Body of pancreas (tissue), 4 donors: ENCODE measurements around the gene FAM117A.

Experiments used
- POLR2A ChIP-seq, 3 donors: fragments of 450-650 bp; IDR thresholded peaks; one replicate each; pipeline ENCODE4 v1.6.1; 2016; ENCODE audit warnings: antibody characterized with exemption in 3 of 3, mild to moderate bottlenecking in 2 of 3
- TF ChIP-seq, protein P1 (sequence below), 7 experiments: fragments of 450-650 bp in 4 of 7; fragments of 200-600 bp in 3 of 7; sonication (generic) in 3 of 7; IDR thresholded peaks; one replicate each; pipeline ENCODE4 v1.5.1; 2016 to 2019; ENCODE audit warnings: antibody characterized with exemption in 7 of 7

GRCh38 chr17:49674507-49674906 is 89.4 kb downstream of the FAM117A start:
- TF ChIP-seq, protein P1, sequence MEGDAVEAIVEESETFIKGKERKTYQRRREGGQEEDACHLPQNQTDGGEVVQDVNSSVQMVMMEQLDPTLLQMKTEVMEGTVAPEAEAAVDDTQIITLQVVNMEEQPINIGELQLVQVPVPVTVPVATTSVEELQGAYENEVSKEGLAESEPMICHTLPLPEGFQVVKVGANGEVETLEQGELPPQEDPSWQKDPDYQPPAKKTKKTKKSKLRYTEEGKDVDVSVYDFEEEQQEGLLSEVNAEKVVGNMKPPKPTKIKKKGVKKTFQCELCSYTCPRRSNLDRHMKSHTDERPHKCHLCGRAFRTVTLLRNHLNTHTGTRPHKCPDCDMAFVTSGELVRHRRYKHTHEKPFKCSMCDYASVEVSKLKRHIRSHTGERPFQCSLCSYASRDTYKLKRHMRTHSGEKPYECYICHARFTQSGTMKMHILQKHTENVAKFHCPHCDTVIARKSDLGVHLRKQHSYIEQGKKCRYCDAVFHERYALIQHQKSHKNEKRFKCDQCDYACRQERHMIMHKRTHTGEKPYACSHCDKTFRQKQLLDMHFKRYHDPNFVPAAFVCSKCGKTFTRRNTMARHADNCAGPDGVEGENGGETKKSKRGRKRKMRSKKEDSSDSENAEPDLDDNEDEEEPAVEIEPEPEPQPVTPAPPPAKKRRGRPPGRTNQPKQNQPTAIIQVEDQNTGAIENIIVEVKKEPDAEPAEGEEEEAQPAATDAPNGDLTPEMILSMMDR (IDR thresholded peaks at IDR 0.05) = no peak
- no peak for TF ChIP-seq POLR2A (IDR thresholded peaks at IDR 0.05)
